Mucosa of stomach (tissue), 1 donor: ENCODE measurements around the gene LILRA6.
A peak's percentile ranks its signal among the peaks of the same experiment; 100 is the strongest.
"Not testable (repeated sequence)": the region's sequence is repeated elsewhere in the genome, so short reads cannot be mapped to it uniquely, and the experiment has no call there.

Experiments used
- H3K27me3 ChIP-seq: one replicate; pipeline ENCODE4 v1.7.0; 2013; ENCODE audit warnings: mild to moderate bottlenecking, low read length; ENCODE audit not compliant: control insufficient read depth, insufficient read depth
- H3K36me3 ChIP-seq: one replicate; pipeline ENCODE4 v1.7.0; 2013; ENCODE audit warnings: low read length; ENCODE audit not compliant: control insufficient read depth, insufficient read depth
- H3K4me1 ChIP-seq: one replicate; pipeline ENCODE4 v1.7.0; 2013; ENCODE audit warnings: mild to moderate bottlenecking, low read length; ENCODE audit not compliant: control insufficient read depth, insufficient read depth
- H3K4me3 ChIP-seq: one replicate; pipeline ENCODE4 v1.7.0; 2013; ENCODE audit warnings: low read length
- H3K9ac ChIP-seq: one replicate; pipeline ENCODE4 v1.7.0; 2013; ENCODE audit warnings: mild to moderate bottlenecking, low read length, moderate library complexity
- H3K9me3 ChIP-seq: one replicate; pipeline ENCODE4 v1.7.0; 2013; ENCODE audit warnings: mild to moderate bottlenecking, low read length, moderate library complexity; ENCODE audit not compliant: control insufficient read depth
- donor health status: Pancreatic carcinoma.

The LILRA6 gene

DNA sequence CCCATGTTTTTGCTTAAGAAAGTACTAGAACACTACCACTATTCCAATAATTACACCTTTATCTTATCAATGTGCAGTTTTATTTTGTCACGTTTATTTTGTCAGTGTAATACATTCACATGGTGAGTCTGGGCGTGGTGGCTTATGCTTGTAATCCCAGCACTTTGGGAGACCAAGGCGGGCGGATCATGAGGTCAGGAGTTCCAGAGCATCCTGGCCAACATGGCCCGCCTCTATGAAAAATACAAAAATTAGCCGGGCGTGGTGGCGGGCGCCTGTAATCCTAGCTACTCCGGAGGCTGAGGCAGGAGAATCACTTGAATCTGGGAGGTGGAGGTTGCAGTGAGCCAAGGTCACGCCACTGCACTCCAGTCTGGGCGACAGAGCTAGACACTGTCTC, 48.1 kb downstream of the LILRA6 start:
- H3K9me3 ChIP-seq, H3K9ac ChIP-seq, H3K36me3 ChIP-seq, H3K4me3 ChIP-seq, H3K27me3 ChIP-seq: not testable (repeated sequence)
- H3K4me1 ChIP-seq, result peaks cover 10% of the 10 kb centered on the region

DNA sequence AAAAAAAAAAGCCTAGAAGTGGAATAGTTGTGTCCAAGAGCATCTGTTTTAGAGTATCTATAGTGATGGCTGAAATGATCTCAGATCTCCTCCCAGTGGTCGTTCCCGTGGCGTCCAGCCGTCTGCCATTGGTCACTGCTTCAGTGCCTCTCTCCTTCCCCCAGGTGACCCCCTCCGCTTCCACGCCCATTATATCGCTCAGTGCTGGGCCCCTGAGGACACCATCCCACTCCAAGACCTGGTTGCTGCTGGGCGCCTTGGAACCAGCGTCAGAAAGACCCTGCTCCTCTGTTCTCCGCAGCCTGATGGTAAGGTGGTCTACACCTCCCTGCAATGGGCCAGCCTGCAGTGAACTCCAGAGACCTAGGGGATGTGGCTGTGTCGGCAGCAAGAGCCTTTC, 49.6 kb downstream of the LILRA6 start:
- no peaks in the 10 kb centered on the region for H3K36me3 ChIP-seq
- H3K27me3 ChIP-seq, result no peaks in the 10 kb centered on the region
- no peak overlapping the region for H3K9ac ChIP-seq
- no peaks in the 10 kb centered on the region for H3K9me3 ChIP-seq
- peaks cover 19% of the 10 kb centered on the region for H3K4me1 ChIP-seq
- no peak overlapping the region for H3K4me3 ChIP-seq

DNA sequence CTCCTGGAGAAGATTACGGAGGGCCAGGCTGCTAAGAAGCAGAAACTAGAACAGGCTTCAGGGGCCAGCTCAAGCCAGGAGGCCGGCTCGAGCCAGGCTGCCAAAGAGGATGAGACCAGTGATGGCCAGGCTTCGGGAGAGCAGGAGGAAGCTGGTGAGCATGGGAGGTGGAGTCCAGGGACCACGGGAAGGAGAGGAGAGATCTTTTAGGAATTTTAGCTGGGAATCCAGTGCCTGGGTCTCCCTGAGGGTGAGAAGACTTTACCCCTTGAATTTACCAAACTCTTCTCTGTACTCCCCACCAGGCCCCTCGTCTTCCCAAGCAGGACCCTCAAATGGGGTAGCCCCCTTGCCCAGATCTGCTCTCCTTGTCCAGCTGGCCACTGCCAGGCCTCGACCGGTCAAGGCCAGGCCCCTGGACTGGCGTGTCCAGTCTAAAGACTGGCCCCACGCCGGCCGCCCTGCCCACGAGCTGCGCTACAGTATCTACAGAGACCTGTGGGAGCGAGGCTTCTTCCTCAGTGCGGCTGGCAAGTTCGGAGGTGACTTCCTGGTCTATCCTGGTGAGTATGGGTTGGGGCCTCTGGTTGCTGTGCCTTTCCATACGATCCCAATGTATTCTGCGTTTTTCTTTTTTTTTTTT, 50.7 kb downstream of the LILRA6 start:
- peak overlapping the region; percentile 90 for H3K9ac ChIP-seq
- H3K4me1 ChIP-seq, result peaks cover 27% of the 10 kb centered on the region
- H3K4me3 ChIP-seq, result peak overlapping the region; percentile 77
- no peaks in the 10 kb centered on the region for H3K36me3 ChIP-seq
- H3K9me3 ChIP-seq, result no peaks in the 10 kb centered on the region
- H3K27me3 ChIP-seq, result no peaks in the 10 kb centered on the region

DNA sequence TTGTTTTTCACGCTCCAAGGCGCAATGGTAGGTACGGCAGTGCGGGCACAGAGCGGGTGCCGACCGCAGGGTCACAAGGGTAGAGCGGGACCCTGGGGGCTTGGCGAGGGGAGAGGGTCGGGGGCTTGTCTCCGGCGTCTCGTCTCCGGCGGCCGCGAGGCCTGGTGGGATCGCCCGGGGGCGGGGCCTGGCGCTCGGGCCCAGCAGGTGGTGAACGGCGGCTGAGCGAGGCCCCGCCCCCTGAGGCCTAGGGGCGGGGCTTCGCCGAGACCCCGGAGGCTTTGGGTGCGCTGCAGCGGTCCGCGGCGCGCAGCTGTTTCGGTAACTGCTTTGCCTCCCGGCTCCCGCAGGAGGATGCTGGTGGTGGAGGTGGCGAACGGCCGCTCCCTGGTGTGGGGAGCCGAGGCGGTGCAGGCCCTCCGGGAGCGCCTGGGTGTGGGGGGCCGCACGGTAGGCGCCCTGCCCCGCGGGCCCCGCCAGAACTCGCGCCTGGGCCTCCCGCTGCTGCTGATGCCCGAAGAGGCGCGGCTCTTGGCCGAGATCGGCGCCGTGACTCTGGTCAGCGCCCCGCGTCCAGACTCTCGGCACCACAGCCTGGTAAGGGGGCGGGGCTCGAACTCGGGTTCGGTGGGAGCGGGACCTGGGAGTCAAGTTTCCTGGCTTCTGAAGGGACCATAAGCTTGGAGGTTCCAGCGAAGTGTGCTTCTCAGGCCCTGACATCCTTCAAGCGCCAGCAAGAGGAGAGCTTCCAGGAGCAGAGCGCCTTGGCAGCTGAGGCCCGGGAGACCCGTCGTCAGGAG, 51.4 kb downstream of the LILRA6 start, which contains the start of gene TSEN34:
TSEN34 (plus strand) TSS at position 298 of the 800 bp plus-strand sequence; CDS start at position 355, 57 bp downstream.
- Histone ChIP-seq H3K27me3 (no peaks in the 10 kb centered on the region), H3K9me3 (no peaks in the 10 kb centered on the region), H3K4me3 (peak within 1 kb of the TSS; percentile 77), H3K36me3 (no peaks in the 10 kb centered on the region), H3K9ac (peak within 1 kb of the TSS; percentile 90), H3K4me1 (peaks cover 33% of the 10 kb centered on the region)

DNA sequence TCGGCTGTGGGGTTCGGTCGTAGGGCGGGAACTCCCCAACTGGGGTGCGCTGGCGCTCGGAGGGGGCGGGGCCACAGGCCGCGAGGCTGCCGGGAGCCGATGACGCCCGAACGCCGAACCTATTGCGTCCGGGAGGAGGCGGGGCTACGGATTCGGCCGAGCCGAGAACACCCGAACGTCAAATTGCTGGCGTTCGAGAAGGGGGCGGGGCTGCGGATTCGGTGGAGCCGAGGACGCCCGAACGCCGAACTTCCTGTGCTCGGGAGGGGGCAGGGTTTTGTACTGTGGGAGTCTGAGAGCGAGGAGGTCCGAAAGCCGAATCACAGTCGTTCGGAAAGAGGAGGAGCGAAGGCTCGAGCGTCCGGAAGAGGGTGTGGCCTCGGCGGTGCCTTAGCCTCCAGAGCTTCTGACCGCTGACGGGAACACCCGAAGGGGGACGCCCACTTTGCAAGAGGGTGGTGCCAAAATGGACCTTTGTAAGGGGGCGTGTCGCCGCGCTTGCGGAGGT, 52.0 kb downstream of the LILRA6 start:
- Histone ChIP-seq H3K36me3 (no peaks in the 10 kb centered on the region), H3K27me3 (no peaks in the 10 kb centered on the region), H3K4me1 (peaks cover 33% of the 10 kb centered on the region), H3K9ac (peak overlapping the region; percentile 90), H3K4me3 (peak overlapping the region; percentile 77), H3K9me3 (no peaks in the 10 kb centered on the region)

DNA sequence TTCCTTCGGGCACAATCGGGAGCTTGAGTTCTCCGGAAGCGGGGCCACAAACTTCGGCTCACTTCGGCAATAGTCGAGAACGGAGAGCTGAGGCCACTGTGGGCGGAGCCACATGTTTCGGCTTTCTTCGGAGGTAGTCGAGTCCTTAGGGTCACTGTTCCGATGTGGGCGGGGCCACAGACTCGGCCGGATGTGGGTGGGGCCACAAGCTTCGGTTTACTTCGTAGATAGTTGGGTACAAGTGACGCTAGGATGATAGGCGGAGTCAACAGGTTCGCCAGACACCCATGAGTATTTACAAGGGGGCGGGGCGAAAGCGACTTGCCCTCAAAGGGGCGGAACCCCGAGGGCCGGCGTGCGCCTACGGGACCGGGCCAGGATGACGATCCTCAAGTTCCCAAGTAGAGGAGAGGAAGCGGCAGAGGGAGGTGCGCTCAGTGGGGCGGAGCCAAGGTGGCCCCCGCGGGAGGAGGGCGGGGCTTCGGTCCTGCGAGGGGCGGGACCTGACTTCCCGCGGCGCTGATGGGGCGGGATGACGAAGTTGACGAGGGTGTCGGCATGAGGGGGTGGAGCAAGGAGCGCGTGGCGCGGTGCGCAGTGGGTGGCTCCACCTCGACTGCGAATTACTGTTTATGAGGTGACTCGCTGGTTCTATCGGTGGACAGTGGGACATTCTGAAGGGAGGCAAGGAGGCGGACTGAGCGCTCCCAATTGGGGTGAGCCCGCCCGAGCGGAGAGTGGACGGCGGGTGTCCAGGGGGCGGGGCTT, 52.7 kb downstream of the LILRA6 start:
- Histone ChIP-seq H3K27me3 (no peaks in the 10 kb centered on the region), H3K4me1 (peaks cover 33% of the 10 kb centered on the region), H3K4me3 (peak overlapping the region; percentile 37), H3K9ac (peak overlapping the region; percentile 90), H3K9me3 (no peaks in the 10 kb centered on the region), H3K36me3 (no peaks in the 10 kb centered on the region)

DNA sequence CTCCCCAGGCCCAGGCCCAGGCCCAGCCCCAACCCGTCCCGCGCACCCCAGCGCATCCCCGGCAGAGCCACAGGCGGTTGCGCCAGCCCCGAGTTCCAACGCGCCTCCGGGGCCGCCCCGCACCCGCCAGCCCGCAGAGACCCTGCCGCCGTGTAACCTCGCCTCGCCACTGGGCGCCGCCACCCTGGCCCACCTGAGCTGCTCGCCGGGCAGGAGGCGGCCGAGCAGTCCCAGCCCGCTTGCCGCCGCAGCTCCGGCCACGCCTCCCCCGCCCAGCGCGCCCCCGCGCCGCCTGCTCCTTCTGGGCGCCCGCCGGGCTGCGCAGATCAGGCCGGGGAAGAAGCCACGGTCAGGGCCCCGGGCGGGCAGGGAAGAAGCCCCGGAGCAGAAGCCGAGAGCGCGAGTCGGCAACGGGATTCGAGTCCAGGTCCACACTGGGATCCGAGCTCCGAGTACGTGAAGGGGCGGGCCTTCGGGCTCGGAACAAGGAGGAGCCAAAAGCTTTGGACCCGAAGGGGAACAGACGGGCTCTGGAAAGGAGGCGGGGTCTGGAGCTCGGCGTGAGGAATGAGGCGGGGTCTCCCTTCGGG, 53.4 kb downstream of the LILRA6 start, which contains the start of gene MBOAT7:
MBOAT7 (minus strand) TSS at position 436 of the 590 bp plus-strand sequence. CDS start 1,072 bp downstream, outside the sequence.
- no peaks in the 10 kb centered on the region for H3K9me3 ChIP-seq
- no peaks in the 10 kb centered on the region for H3K27me3 ChIP-seq
- peak within 1 kb of the TSS; percentile 90 for H3K9ac ChIP-seq
- H3K4me1 ChIP-seq, result peaks cover 33% of the 10 kb centered on the region
- H3K36me3 ChIP-seq, result no peaks in the 10 kb centered on the region
- H3K4me3 ChIP-seq, result peak within 1 kb of the TSS; percentile 37

DNA sequence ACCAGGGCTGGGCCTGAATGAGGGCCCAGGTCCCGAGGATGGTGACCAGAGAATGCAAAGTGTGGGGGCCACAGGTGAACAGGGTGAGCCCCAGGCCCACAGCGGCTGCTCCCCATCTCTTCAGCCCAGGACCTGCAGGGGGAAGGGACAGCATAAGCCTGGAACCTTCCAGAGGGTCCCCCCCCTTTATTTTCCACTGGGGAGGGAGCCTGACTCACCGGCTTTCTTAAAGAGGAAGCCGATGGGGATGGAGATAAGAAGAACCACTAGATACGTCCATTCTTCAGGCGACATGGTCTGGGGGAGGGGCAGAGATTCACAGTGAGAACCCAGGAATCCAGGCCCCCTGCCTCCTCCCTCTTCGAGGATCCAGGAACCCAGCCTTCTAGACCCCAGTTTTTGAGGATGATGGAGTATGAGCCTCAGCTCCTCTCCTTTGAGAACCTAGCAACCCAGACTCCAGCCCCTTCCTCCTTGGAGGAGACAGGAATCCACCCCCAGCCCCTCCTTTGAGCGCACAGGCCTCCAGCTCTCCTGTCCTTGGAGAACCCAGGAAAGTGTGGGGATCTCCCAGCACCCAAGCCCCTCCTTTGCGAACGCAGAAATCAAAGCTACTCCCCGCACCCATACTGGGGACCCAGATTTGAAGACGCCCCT, 54.2 kb downstream of the LILRA6 start:
- H3K27me3 ChIP-seq, result no peaks in the 10 kb centered on the region
- no peaks in the 10 kb centered on the region for H3K36me3 ChIP-seq
- H3K9ac ChIP-seq, result peak overlapping the region; percentile 81
- H3K9me3 ChIP-seq, result no peaks in the 10 kb centered on the region
- peak overlapping the region; percentile 22 for H3K4me3 ChIP-seq
- H3K4me1 ChIP-seq, result peaks cover 33% of the 10 kb centered on the region

DNA sequence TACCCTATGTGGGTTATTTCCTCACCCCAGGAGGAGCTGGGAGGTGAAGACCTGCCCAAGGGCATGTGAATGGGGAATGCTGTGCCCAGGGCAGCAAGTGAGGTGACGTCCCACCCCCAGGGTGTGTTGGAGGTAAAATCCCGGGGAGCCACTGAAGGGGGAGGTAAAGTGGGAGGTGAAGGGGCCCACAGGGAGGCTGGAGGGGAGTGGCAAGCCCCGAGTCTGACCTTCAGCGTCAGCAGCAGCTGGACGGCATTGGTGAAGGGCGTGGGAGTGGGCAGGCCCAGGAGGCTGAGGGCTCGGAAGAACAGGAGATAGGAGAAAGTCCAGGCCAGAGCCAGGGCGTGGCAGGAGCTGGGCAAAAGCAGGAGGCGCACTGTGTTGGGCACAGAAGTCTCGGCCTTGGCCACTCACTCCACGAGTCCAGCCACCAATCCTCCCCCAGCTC, 55.6 kb downstream of the LILRA6 start:
- no peak overlapping the region for H3K4me3 ChIP-seq
- peak overlapping the region; percentile 24 for H3K9ac ChIP-seq
- H3K4me1 ChIP-seq, result peaks cover 28% of the 10 kb centered on the region
- no peaks in the 10 kb centered on the region for H3K27me3 ChIP-seq
- H3K36me3 ChIP-seq, result no peaks in the 10 kb centered on the region
- no peaks in the 10 kb centered on the region for H3K9me3 ChIP-seq
